Peyer's patch (tissue), 4 donors: Measurements from ENCODE around the gene FAM81B. TPM values are rescaled to one million over a fixed set of nuclear protein-coding genes. Genes with fewer than 3 reads are reported as not detected.

Experiments
- DNase-seq, 3 donors: peaks; one replicate each; pipeline ENCODE4 v3.0.0-alpha.2; 2017 to 2019
- H3K27ac ChIP-seq, 4 donors: fragments of 200-600 bp; sonication (generic); one replicate each; pipeline ENCODE4 v1.5.1; 2016 to 2019
- H3K27me3 ChIP-seq, 2 donors: fragments of 200-600 bp; sonication (generic); one replicate each; pipeline ENCODE4 v1.5.1; 2019
- H3K36me3 ChIP-seq, 3 donors: fragments of 200-600 bp; sonication (generic); one replicate each; pipeline ENCODE4 v1.5.1; 2016 to 2019
- H3K4me1 ChIP-seq, 4 donors: fragments of 200-600 bp; sonication (generic); one replicate each; pipeline ENCODE4 v1.5.1; 2016 to 2019
- H3K4me3 ChIP-seq, 4 donors: fragments of 200-600 bp; sonication (generic); 1 replicate in 3 of 4; 2 replicates in 1 of 4; pipeline ENCODE4 v1.5.1; 2016 to 2019; ENCODE audit warnings: mild to moderate bottlenecking in 1 of 4
- H3K9me3 ChIP-seq, 4 donors: fragments of 200-600 bp; sonication (generic); one replicate each; pipeline ENCODE4 v1.5.1; 2016 to 2019; ENCODE audit warnings: mild to moderate bottlenecking in 1 of 4
- POLR2A ChIP-seq, 2 donors: fragments of 450-650 bp; IDR thresholded peaks; one replicate each; pipeline ENCODE4 v1.5.1; 2017; ENCODE audit warnings: antibody characterized with exemption in 2 of 2, mild to moderate bottlenecking in 2 of 2, moderate library complexity in 2 of 2
- total RNA-seq, 4 donors: library from RNA; depleted of rRNA; stranded (reverse); fragments of >200 nt; gene quantifications; one replicate each; pipeline ENCODE4 v1.1.0, GENCODE V29; 2016
- TF ChIP-seq, protein P1 (sequence below), 6 experiments: fragments of 450-650 bp in 4 of 6; fragments of 200-600 bp in 2 of 6; sonication (generic) in 1 of 6; IDR thresholded peaks; one replicate each; pipeline ENCODE4 v1.5.1; 2017 to 2019; ENCODE audit warnings: antibody characterized with exemption in 6 of 6, mild to moderate bottlenecking in 3 of 6, moderate library complexity in 1 of 6

The FAM81B gene
- total RNA-seq, 4 donors from 2014 or later: not detected

DNA sequence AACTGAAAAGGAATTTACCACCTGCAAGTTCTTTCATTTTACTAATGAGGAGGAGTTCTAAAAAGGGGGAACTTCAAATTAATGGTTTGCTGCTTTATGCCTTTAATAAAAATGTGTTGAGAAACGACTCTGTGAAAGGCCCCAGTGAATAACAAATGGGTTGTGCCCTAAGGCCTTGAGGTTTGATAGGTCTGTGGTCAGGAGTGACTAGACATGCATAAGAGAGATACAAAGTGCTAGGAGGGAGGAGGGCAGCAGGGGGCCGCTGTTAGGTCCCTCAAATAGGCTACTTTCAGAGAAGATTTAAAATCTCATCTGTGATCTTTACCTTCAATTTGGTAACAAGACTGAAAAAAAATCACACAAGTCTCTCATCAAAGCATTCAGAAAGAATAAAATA, 58.3 kb downstream of the FAM81B start:
- H3K36me3 ChIP-seq: no peaks in the 10 kb centered on the region
- H3K27ac ChIP-seq: no peak overlapping the region
- no peaks in the 10 kb centered on the region for H3K9me3 ChIP-seq
- no peaks in the 10 kb centered on the region for H3K4me1 ChIP-seq
- TF ChIP-seq, protein P1, sequence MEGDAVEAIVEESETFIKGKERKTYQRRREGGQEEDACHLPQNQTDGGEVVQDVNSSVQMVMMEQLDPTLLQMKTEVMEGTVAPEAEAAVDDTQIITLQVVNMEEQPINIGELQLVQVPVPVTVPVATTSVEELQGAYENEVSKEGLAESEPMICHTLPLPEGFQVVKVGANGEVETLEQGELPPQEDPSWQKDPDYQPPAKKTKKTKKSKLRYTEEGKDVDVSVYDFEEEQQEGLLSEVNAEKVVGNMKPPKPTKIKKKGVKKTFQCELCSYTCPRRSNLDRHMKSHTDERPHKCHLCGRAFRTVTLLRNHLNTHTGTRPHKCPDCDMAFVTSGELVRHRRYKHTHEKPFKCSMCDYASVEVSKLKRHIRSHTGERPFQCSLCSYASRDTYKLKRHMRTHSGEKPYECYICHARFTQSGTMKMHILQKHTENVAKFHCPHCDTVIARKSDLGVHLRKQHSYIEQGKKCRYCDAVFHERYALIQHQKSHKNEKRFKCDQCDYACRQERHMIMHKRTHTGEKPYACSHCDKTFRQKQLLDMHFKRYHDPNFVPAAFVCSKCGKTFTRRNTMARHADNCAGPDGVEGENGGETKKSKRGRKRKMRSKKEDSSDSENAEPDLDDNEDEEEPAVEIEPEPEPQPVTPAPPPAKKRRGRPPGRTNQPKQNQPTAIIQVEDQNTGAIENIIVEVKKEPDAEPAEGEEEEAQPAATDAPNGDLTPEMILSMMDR (IDR thresholded peaks at IDR 0.05): no peak
- no peak for TF ChIP-seq POLR2A (IDR thresholded peaks at IDR 0.05)
- DNase-seq: no peak
- no peaks in the 10 kb centered on the region for H3K27me3 ChIP-seq
- no peak overlapping the region for H3K4me3 ChIP-seq

DNA sequence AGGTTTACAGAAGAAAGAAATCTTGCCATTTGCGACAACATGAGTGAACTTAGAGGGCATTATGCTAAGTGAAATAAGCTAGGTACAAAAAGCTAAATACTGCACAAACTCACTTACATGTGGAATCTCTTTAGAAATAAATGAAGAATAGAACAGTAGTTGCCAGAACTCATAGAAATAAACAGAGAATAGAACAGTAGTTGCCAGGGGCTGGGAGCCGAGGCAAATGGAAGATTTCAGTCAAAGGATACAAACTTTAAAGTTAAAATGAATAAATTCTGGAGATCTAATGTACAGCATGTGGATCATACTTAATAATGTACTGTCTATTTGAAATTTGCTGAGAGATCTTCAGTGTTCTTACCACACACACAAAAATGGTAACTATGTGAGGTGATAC, 63.4 kb downstream of the FAM81B start:
- no peak for DNase-seq
- Histone ChIP-seq H3K27ac (no peak overlapping the region), H3K9me3 (no peaks in the 10 kb centered on the region), H3K4me1 (no peaks in the 10 kb centered on the region), H3K36me3 (no peaks in the 10 kb centered on the region), H3K4me3 (no peak overlapping the region), H3K27me3 (no peaks in the 10 kb centered on the region)
- TF ChIP-seq, protein P1 (IDR thresholded peaks at IDR 0.05): no peak
- TF ChIP-seq POLR2A (IDR thresholded peaks at IDR 0.05): no peak

DNA sequence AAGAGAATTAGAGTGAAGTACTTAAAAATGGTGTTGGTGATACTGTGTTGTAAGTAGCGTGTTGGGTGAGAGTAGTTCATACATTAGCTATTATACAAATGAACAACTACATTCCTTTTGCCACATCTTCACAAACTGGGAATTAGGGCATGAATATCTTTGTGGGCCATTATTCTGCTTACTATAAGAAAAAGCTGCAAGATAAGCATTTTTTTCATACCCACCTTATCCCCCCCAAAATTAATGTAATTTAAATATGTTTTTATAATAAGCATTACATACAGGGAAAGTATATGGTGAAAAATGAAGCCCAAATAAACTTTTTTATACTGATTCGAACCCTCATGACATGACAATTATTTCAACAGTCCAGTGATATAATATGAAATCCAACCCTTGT, 69.5 kb downstream of the FAM81B start:
- Histone ChIP-seq H3K36me3 (peaks cover 0 to 30% (median 0%) of the 10 kb centered on the region in 3 donors), H3K27ac (no peak overlapping the region), H3K9me3 (no peaks in the 10 kb centered on the region), H3K4me1 (no peaks in the 10 kb centered on the region), H3K27me3 (no peaks in the 10 kb centered on the region), H3K4me3 (no peak overlapping the region)
- TF ChIP-seq, protein P1 (IDR thresholded peaks at IDR 0.05): no peak
- TF ChIP-seq POLR2A (IDR thresholded peaks at IDR 0.05): no peak
- DNase-seq: no peak

DNA sequence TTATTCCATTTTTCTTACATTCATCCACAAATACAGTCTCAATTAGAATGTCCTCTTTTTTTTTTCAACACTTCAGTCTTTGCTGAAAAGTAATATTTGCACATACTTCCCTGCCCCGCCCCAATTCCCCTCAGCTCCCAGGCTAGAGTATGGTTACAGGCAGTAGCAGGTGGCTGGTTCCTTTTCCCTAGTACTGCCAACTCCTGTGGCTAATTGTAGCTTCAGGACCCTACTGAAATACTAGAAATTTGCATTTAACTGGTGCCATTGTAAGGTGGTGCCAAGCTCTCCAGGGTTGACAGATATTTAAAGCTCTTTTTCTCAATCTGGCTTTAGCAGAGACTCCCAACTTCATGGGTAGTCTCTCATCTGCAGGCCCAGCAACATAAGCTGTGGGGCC, 80.3 kb downstream of the FAM81B start:
- Histone ChIP-seq H3K4me3 (no peak overlapping the region), H3K9me3 (no peaks in the 10 kb centered on the region), H3K36me3 (peaks cover 0 to 45% (median 0%) of the 10 kb centered on the region in 3 donors), H3K4me1 (no peaks in the 10 kb centered on the region), H3K27me3 (no peaks in the 10 kb centered on the region), H3K27ac (no peak overlapping the region)
- TF ChIP-seq POLR2A (IDR thresholded peaks at IDR 0.05): no peak
- TF ChIP-seq, protein P1 (IDR thresholded peaks at IDR 0.05): no peak
- no peak for DNase-seq

DNA sequence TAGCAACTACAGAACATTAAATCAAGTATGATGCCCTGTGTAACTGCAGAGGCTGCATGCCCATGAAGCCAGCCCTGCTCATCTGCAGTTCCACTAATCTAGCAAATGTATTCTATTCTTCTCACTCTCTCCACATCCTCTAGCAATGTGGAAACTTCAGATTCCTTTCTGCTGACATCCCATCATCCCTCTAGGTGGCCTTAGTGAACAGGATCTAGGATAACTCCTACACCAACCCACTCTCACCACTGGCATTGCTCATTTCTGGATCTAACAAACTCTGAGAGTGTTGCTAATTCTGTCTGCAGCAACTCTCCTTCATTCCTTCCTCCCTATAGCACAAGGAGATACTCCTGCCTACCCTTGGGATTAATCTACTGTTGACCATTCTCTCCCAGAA, 80.8 kb downstream of the FAM81B start:
- Histone ChIP-seq H3K27me3 (no peaks in the 10 kb centered on the region), H3K9me3 (no peaks in the 10 kb centered on the region), H3K4me3 (no peak overlapping the region), H3K27ac (no peak overlapping the region), H3K36me3 (peaks cover 0 to 41% (median 0%) of the 10 kb centered on the region in 3 donors), H3K4me1 (no peaks in the 10 kb centered on the region)
- TF ChIP-seq, protein P1 (IDR thresholded peaks at IDR 0.05): no peak
- TF ChIP-seq POLR2A (IDR thresholded peaks at IDR 0.05): no peak
- DNase-seq: no peak

DNA sequence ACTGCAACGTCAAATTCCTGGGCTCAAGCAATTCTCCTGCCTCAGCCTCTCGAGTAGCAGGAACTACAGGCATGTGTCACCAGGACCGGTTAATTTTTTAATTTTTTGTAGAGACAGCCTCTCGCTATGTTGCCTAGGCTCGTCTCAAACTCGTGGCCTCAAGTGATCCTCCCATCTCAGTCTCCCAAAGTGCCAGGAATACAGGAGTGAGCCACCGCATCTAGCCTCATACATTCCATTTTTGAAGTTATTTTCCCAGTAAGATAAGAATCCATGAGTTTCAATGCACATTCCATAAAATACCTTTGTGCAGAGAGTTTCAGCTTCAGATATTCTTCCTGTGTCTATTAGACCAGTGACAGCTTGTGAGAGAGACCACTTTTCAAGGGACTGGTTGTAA, 93.3 kb downstream of the FAM81B start:
- TF ChIP-seq POLR2A (IDR thresholded peaks at IDR 0.05): no peak
- TF ChIP-seq, protein P1 (IDR thresholded peaks at IDR 0.05): no peak
- Histone ChIP-seq H3K9me3 (peaks cover 0 to 7% (median 0%) of the 10 kb centered on the region in 4 donors), H3K4me3 (no peak overlapping the region), H3K27me3 (no peaks in the 10 kb centered on the region), H3K27ac (no peak overlapping the region), H3K4me1 (no peaks in the 10 kb centered on the region), H3K36me3 (peaks cover 0 to 85% (median 0%) of the 10 kb centered on the region in 3 donors)
- DNase-seq: no peak
